GM13976 (cell line): Measurements from ENCODE around the gene EXOC6B.

Experiments
- DNase-seq: peaks from one replicate; pipeline ENCODE4 v3.0.0; 2012; ENCODE audit warnings: low spot score
- in situ Hi-C: fragments of 300-500 bp; cut with MboI; formaldehyde crosslinking; loops from one replicate; pipeline ENCODE4 v1.12.0; 2022; ENCODE audit warnings: low sequenced_read_pairs, mixed read lengths, inconsistent platforms; ENCODE audit not compliant: unreplicated experiment
- TF ChIP-seq, protein P1 (sequence below): IDR thresholded peaks from 2 replicates; pipeline ENCODE4 v1.5.1; 2012; ENCODE audit warnings: borderline replicate concordance, mild to moderate bottlenecking; ENCODE audit not compliant: insufficient read depth; ENCODE audit errors: extremely low read depth, missing control alignments, control extremely low read depth

EXOC6B gene

DNA sequence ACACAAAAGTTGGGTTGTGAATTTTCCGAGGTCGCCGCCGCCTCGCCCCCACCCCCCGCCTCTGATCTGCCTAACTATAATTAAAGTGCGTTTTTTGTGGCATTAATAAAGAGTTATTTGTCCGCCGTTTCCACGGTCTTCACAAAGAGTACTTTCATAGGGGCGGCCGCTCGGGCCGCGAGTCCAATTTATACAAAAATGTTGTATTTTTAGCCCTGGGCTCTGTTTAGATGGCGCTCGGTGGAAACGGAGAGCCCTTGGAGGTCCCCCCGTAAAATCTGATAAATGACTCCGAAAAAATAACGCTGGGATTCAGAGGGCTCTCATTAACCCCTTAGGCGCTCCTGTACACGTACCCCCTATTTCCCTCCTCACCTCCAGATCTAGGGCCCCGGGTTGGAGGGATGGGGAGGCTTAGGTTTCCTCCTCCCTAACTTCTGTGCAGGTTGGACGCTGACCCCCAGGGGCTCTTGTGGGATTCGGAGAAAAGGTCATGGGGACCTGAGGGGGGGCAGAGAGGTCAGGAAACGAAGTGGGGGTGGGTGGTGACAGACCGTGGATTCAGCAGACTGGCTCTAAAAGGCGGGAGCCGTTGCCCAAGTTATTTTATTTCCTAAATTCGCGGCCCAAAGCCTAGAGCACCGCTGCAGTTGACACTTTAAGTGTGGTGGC is 680.0 kb downstream of the EXOC6B start:
- in situ Hi-C loops, result loop anchor here (25.0 kb wide), 1 partner anchor 608 kb away; no protein-coding TSS in a partner anchor
- DNase-seq, result no peak
- TF ChIP-seq, protein P1, sequence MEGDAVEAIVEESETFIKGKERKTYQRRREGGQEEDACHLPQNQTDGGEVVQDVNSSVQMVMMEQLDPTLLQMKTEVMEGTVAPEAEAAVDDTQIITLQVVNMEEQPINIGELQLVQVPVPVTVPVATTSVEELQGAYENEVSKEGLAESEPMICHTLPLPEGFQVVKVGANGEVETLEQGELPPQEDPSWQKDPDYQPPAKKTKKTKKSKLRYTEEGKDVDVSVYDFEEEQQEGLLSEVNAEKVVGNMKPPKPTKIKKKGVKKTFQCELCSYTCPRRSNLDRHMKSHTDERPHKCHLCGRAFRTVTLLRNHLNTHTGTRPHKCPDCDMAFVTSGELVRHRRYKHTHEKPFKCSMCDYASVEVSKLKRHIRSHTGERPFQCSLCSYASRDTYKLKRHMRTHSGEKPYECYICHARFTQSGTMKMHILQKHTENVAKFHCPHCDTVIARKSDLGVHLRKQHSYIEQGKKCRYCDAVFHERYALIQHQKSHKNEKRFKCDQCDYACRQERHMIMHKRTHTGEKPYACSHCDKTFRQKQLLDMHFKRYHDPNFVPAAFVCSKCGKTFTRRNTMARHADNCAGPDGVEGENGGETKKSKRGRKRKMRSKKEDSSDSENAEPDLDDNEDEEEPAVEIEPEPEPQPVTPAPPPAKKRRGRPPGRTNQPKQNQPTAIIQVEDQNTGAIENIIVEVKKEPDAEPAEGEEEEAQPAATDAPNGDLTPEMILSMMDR, result no peak

DNA sequence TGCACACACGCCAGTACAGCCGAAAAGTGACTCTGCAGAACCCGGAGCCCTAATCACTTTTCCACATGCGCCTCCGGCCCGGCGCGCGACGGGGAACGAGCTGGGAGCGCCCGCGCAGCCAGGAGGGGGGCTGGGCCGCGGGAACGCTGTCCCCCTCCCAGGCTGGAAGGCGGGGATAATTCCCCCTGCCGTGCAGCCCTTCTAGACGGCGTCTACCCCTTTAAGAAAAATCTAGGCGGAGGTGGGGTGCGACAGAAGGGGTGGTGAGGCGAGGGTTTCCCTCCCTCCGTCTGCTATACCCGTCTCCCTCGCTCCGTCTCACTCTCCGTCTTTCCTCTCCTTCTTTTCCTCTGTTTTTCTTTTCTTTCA is 680.6 kb downstream of the EXOC6B start:
- DNase-seq, result no peak
- in situ Hi-C loops, result loop anchor here (25.0 kb wide), 1 partner anchor 608 kb away; no protein-coding TSS in a partner anchor

DNA sequence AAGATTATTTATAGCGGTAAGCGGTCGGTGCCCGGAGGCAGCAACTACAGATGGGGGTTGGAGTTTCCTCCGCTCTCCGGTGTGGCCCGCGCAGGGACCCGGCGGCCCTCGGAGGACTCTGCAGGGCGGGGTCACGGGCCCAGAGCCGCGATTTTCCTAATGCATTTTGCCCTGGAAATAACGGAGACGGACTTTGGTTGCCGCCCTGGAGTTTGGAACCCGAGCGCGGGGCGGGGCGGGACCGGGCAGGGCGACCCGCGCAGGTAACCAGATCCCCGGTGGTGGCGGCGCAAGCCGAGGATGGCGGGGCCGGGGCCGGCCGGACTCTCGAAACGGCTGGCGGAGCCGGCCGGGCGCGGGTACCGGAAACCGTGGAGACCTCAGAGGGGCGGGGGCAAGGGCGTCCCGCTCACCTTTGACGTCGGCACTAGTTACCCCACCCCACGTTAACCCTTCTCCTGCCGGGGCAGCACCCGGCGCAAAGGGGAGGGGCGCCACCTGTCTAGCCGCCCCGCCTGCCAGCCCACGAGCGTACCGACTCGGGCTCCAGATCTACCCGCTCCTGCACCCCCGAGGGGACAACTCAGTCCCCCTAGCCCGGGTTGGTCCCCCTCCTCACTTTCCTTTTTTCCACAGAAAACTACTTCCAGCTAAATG is 681.1 kb downstream of the EXOC6B start:
- peak; percentile 45 for DNase-seq
- in situ Hi-C loops, result loop anchor here (25.0 kb wide), 1 partner anchor 607 kb away; no protein-coding TSS in a partner anchor
- TF ChIP-seq, protein P1, result no peak

More for the DNA sequence above, 680.6 kb downstream of the EXOC6B start:
- TF ChIP-seq, protein P1, result no peak

DNA sequence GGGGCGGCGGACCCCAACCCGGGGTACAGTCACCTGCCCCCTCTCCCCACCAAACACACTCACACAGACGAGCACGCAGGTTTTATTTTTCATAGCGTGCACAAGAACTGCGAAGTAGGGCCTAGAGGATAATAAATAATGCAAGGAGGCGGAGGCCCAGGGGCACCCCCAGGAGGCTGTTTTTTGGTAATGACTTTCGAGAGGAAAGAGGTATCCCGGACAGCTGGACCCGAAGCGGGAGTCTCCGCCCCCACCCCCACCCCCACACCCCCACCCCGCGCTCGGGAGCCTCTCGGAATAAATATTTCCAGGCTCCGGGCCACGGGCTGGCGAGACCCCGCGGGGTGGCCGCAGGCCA is 681.6 kb downstream of the EXOC6B start:
- in situ Hi-C loops, result loop anchor here (25.0 kb wide), 1 partner anchor 607 kb away; no protein-coding TSS in a partner anchor
- no peak for DNase-seq

DNA sequence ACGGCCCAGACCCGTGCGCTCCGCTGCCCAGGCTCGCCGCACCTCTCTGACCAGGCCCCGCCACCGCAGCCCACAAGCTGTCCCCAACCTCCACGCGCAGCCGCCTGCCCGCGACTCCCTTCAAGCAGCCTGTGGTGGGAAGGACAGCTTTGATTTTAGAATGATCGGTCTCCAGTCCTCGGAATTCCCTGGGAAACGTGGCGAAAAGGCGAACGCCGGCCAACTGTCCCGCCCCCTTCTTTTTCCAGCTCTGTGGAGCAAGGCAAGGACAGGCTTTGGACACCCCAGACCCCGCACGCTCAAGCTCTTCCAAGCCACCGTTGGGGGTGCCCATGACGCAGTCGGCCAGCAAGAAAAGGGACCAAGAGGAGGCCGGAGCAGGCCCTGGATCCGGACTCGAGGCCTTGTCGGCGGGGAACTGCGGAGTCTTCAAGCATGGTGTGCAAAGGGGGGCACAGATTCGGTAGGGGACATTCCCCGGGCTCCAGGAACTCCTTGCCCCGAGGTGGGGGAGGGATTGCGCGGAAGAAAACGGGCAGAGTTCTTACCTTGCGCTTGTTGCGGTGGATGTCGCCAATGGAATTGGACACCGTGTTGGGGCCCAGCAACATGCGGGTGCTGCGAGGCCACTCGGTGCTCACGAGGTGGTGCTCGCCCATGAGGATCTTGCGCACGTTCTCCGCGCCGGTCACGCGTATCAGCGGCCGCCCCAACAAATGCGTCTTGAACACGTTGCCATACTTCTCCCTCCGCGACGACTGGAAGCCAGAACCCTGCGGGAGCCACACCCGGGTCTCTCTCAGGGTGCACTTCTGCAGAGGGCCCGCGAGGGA is 682.2 kb downstream of the EXOC6B start:
- in situ Hi-C loops, result loop anchor here (25.0 kb wide), 1 partner anchor 606 kb away; no protein-coding TSS in a partner anchor
- DNase-seq, result no peak
- TF ChIP-seq, protein P1, result no peak

More for the DNA sequence above, 681.6 kb downstream of the EXOC6B start:
- TF ChIP-seq, protein P1, result no peak
